Activated CD8-positive, alpha-beta memory T cell treated with anti-CD3 and anti-CD28 coated beads for 36 hours (primary cell): ENCODE measurements around the gene SPECC1L. TPM values are rescaled to one million over a fixed set of nuclear protein-coding genes. Genes with fewer than 3 reads are reported as not detected.

Experiments used
- CTCF ChIA-PET: fragments of 350-600 bp; sonication (Branson Sonifier 250); formaldehyde crosslinking; loops from one replicate; lab custom pipeline; 2021; ENCODE audit warnings: antibody characterized with exemption; lab: Charles Lee
- POLR2A ChIA-PET: fragments of 350-600 bp; sonication (Branson Sonifier 250); formaldehyde crosslinking; loops from one replicate; lab custom pipeline; 2021; ENCODE audit warnings: antibody characterized with exemption; lab: Charles Lee
- total RNA-seq, 2 experiments: library from RNA; stranded (reverse); gene quantifications; one replicate each; pipeline ENCODE4 v1.2.3, GENCODE V29; 2021

Gene SPECC1L
- total RNA-seq, 2 experiments from 2014 or later, result 53.8 to 55.5 TPM

DNA sequence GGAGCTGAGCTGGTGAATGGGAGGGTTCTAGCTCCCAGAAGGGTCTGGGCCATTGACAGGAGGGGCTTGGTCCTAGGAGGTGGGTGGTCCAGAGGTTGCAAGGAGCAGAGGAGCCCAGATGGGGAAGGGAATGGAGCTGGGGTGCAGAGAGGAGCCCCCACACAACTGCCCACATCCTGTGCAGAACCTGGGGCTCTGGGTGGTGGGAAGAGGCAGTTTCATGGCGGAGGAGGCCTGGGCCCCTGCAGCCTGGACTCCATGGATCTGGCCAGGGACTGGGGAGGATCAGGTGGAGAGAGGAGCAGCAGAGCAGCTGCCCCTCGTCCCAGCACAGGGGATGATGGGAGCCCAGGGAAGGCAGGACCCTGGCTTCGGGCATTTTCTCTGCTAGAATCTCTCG is 155.8 kb downstream of the SPECC1L start:
- CTCF ChIA-PET, result interaction anchor here (1.0 to 5.9 kb wide), 3 partner anchors 9 to 99 kb away, joined by 4 to 36 read pairs (median 7); no protein-coding TSS in a partner anchor
- POLR2A ChIA-PET, result interaction anchor here (1.3 to 1.7 kb wide), 2 partner anchors 9 to 129 kb away, joined by 3 to 13 read pairs; partner anchors contain the start of gene GUCD1

DNA sequence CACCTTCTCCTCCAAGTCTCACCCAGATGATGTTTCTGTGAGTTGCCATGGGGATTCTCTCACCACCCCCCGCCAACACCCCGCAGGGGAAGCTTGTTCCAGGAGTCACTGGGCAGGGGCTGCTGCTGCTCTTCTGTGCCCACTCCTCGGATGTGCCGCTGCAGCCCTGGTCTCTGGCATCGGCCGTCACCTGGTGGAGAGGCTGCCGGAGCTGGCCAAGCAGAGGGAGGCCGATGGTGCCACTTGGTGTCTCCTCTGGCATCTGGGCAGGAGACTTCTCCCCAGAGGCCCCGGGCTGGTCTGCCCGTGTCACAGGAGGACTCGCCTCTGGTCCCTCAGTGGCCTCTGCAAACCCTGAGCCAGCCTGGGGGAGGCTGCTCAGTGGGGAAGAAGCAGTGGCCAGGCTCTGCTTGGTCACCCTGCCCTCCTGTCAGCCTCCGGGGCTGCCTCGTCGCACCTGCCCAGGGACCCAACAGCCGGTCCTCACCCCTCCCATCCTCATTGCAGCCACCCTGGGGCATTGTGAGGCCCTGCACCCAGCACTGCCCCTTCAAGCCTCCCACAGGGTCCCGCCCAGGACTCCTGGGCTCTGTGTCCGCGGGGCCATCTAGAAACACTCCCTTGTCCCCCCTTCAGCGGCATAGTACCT is 156.3 kb downstream of the SPECC1L start:
- ChIA-PET POLR2A (interaction anchor here (0.6 to 1.8 kb wide), 6 partner anchors 8 to 128 kb away, joined by 3 to 13 read pairs (median 5); partner anchors contain the start of gene GUCD1), CTCF (interaction anchor here (0.9 to 5.9 kb wide), 4 partner anchors 8 to 99 kb away, joined by 3 to 36 read pairs (median 6); no protein-coding TSS in a partner anchor)

DNA sequence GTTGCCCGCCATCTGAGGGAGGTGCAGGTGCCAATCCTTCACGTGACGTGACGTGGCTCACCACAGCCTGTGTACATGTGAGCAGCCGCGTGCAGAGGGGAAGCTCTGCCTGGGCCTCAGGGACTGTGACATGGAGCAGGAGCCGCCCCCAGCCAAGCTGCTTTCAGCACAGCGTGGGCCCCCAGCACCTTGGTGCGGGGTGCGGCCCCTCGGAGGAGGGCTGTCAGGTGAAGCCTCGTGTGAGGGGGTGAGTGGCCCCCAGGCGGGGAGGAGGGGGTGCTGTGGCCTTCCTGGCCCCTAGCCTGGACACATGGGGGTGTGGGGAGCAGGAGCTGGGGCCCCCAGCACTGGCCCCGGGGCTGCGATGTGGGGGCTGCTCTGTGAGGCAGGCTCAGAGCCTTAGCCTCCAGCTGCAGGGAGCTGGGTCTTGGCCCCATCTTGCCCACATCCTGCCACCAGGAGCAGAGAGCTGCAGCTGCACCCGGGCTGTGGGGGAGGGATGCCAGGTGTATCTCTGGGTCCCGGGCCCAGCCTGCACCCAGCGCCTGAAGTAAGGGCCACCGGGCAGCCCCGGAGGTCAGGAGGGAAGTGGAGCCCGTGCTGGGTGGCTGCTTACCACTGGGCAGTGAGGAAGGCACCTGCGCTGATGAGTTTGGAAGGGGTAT is 157.0 kb downstream of the SPECC1L start, which contains the start of gene ADORA2A:
TSS of gene ADORA2A (plus strand) at position 100 of the 665 bp plus-strand sequence. CDS start 5,806 bp downstream, outside the sequence.
- POLR2A ChIA-PET, result interaction anchor here (0.6 to 1.8 kb wide), 7 partner anchors 8 to 127 kb away, joined by 4 to 13 read pairs (median 5); partner anchors contain the start of gene GUCD1
- CTCF ChIA-PET, result interaction anchor here (0.9 to 2.0 kb wide), 3 partner anchors 18 to 98 kb away, joined by 3 to 7 read pairs (median 4); no protein-coding TSS in a partner anchor

DNA sequence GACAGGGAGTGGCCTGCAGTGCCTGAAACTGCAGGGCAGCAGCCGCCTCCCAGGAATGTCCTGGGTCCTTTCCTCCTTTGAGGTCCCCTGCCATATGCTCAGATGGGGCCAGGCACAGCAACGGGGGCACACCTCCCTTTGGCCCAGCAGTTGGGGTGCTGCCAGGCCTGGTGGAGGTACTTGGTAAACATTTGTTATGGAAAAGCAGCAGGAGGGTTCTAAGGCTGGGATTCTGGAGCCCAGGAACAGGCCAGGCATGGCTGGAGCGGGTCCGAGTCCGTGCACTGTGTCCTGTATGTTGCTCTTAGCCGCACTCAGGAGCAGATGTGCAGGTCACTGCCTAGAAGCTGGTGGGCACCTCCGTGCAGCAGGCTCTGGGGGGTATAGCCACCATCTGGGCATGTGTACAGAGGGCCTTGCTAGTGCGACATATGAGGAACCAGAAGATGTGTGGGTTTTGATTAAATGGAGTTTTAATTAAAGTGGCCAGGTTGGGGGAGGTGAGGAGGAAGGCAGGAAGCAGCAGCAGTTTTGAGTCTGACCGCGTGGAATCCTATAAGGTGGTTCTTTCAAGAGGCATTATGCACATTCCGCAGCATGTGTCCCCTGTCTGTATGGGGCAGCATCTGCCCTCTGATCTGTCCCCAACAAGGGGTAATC is 158.2 kb downstream of the SPECC1L start:
- ChIA-PET POLR2A (interaction anchor here (1.1 to 1.8 kb wide), 4 partner anchors 8 to 74 kb away, joined by 3 to 8 read pairs (median 4); no protein-coding TSS in a partner anchor), CTCF (interaction anchor here (1.3 to 1.5 kb wide), 3 partner anchors 16 to 78 kb away, joined by 3 to 5 read pairs (median 4); no protein-coding TSS in a partner anchor)

DNA sequence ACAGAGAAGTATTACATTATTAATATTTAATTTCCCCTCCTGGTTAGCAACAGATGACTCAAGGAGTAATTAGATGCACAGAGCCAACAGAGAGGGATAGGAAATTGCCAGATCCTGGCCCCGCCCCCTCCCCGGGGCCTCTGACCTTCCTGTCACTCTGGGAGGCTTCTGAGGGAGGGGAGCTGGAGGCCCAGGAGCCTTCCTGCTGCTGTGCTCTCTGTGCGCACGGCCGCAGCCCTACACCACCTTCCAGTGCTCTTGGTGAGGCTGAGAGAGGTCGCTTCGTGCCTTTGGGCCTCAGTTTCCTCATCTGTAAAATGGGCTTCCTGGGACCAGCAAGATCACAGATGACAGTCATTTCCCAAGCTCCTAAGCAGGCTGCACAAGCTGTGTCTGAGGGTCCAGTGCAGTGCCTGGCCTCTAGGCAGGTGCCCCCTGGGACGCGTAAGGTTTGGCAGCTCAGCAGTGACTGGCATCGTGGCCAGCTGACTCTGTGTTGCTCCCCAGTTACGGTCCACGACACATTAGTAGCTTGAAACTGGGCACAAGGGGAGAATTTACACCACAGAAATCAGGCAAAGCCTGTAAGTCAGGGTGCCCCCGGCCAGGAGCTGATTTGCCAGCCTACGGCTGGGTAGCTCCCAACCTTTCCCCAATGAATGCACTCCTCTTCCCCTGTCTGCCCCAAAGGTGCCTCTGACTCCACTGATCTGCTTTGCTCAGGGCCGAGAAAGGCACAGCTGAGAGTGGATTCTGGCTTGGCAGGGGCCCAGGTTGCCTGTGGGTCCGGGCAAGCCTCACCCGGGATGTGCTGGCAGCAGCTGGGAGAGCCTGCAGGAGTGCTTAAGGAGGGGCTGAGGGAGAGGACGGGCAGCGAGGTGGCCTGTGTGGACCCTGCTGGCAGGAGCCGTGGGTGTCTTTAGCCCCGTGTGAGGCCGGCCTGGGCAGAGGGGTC is 159.1 kb downstream of the SPECC1L start:
- POLR2A ChIA-PET, result interaction anchor here (1.1 kb wide), 1 partner anchor 56 kb away, joined by 3 read pairs; no protein-coding TSS in a partner anchor
- CTCF ChIA-PET, result interaction anchor here (1.3 to 1.4 kb wide), 2 partner anchors 57 to 79 kb away, joined by 3 to 5 read pairs; no protein-coding TSS in a partner anchor

DNA sequence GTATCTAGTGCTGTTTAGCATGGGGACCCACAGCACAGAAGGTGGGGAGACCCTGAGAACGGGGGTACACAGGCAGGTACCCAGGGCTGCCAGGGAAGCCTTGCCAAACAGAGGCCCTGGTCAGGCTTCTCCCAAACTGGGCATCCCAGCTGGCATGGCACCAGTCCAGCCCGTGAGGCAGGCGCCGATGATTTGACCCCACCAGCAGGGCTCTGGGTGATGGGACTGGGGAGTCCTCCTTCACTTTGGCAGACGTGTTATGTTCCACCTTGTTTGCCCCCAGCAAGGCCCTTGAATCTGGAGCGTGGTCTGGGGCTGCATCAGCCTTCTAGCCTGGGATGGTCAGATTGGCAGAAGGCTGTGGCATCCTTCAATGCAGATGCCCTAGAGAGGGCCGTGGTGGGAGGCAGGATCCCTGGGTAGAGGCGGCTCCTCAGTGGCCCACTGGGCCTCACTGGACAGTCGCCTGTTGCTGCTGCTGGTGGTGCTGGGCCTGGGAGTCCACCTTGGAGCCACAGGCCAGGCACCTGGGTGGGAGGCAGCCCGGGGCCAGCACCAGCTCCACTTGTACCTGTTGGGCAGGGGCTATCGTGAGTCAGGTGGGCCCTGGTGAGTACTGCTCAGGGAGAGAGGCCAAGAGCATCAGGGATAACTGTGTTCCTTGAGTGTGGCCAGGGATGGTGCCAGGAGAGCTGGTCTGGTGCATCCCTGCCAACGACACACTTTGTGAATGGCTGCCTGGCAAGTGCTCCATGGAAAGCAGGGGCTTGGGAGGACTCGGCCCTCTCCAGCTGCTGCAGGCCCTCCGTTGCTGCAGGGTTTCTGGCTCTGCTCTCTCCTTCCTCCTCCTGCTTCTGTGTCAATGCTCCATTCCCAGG is 160.0 kb downstream of the SPECC1L start:
- CTCF ChIA-PET, result interaction anchor here (1.1 to 1.3 kb wide), 2 partner anchors 8 to 56 kb away, joined by 3 to 5 read pairs; no protein-coding TSS in a partner anchor
- POLR2A ChIA-PET, result no interaction called here

DNA sequence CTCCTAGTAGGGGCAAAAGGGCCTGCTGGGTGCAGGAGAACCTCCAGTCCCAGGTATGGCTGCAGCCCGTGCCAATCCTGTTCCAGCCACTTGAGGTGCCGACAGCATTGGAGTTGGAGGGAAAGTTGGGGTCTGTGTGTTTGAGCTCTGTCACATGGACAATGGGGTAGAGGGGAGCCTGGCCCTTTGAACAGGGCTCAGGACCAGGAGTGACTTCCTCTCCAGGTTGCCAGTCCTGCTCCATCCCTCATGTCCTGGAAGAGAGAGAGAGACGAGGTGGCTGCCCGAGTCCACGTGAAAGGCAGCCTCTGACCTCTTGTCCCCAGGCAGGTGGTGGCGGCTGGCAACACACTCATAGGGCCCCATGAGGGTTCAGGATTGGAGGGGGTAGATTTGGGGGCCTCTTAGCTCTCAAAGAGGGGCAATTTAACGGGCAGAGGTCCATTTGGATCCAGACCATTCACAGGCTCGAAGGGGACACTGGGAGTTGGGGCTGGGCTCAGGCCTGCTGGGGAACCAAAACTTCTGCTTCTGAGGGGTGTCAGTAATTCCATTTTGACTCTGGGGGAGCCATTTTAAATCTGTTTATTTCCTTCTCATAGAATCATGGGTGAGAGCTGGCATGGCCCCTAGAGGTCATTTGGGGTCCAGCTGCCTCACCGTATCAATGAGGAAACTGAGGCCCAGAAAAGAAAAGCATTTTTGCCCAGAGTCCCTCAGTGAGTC is 160.8 kb downstream of the SPECC1L start:
- ChIA-PET CTCF (interaction anchor here (1.1 kb wide), 1 partner anchor 8 kb away, joined by 3 read pairs; no protein-coding TSS in a partner anchor), POLR2A (no interaction called here)

DNA sequence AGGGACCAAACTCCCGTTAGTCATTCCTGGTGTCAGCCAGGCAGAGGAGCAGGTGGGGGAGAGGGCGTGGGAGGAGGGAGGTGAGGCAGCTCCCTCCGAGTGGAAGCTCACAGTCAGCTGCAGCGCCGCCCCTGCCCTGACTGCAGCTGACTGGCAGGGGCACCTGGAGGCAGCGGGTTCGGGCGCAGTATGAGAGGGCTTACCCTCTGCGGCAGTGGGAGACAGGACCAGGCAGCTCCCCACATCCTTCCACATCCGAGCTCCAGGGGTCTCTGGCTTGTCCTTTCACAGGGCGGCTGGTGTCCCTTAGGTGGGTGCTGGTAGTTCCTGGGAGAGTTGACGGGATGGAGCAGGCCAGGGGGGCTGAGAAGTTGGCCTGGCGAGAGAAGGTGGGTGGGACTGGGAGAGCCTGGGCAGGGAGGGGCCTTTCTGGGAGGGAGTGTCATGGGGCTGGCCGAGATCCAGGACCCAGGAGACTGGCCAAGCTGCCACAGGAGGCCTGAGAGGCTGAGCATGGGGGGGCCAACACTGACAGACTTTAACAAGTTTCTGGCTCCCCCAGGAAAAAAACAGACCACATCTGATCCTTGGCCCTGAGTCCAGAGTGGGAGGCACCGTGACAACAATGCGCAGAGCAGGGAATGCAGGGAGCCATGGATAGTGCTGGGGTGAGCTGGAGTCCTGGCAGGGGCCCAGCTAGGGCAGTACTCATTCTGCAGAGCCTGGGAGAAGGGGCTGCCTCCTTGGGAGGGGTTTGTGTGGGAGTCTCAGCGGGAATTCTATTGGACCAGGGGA is 161.6 kb downstream of the SPECC1L start:
- POLR2A ChIA-PET, result no interaction called here
- CTCF ChIA-PET, result no interaction called here

DNA sequence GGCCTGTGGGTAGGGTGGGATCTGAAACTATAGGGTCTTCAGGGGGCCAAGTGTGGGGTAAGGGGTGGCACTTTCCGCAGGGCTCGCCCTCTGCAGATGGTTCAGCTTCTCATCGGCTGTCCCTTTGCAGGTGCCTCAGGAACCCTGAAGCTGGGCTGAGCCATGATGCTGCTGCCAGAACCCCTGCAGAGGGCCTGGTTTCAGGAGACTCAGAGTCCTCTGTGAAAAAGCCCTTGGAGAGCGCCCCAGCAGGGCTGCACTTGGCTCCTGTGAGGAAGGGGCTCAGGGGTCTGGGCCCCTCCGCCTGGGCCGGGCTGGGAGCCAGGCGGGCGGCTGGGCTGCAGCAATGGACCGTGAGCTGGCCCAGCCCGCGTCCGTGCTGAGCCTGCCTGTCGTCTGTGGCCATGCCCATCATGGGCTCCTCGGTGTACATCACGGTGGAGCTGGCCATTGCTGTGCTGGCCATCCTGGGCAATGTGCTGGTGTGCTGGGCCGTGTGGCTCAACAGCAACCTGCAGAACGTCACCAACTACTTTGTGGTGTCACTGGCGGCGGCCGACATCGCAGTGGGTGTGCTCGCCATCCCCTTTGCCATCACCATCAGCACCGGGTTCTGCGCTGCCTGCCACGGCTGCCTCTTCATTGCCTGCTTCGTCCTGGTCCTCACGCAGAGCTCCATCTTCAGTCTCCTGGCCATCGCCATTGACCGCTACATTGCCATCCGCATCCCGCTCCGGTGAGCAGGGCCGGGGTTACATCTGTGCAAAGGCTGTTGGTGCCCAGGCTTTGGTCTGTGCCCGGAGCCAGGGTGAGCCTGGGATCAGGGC is 162.6 kb downstream of the SPECC1L start:
- POLR2A ChIA-PET, result no interaction called here

DNA sequence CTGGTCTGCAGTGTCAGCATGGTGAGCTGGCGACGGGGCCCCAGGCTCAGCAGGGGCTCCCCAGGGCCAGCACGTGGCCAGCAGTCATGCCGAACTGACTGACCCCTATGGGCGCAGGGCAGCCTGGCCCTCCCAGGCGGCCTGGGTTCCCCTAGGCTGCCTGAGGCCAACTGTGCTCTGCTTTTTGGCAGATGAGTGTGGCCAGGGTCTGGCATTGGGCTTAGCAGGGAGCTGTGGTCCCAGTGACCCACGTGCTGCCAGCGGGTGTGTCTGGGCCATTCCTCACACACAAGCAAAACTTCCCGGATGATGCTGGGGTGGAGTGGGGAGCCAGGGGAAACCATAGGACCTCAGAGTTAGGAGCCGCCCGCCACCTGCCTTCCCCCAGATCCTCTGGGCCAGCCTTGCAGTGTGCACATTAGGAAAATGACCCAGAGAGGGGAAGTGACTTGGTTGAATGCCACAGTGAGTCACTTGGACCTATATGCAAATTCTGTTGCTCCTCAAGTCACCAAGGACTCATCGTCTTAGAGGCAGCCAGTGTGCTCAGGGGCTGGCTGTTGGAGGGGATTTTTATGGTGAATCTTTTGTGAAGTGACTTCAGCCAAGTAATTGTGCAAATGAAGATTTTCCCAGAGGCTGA is 163.3 kb downstream of the SPECC1L start:
- ChIA-PET CTCF (interaction anchor here (0.6 to 4.3 kb wide), 8 partner anchors 10 to 121 kb away, joined by 3 to 36 read pairs (median 4); no protein-coding TSS in a partner anchor), POLR2A (interaction anchor here (1.4 to 2.6 kb wide), 3 partner anchors 7 to 53 kb away, joined by 4 to 13 read pairs (median 11); partner anchors contain the start of gene ADORA2A)

More for the DNA sequence above, 162.6 kb downstream of the SPECC1L start:
- CTCF ChIA-PET, result interaction anchor here (0.6 to 4.3 kb wide), 3 partner anchors 9 to 93 kb away, joined by 3 to 36 read pairs (median 3); no protein-coding TSS in a partner anchor

DNA sequence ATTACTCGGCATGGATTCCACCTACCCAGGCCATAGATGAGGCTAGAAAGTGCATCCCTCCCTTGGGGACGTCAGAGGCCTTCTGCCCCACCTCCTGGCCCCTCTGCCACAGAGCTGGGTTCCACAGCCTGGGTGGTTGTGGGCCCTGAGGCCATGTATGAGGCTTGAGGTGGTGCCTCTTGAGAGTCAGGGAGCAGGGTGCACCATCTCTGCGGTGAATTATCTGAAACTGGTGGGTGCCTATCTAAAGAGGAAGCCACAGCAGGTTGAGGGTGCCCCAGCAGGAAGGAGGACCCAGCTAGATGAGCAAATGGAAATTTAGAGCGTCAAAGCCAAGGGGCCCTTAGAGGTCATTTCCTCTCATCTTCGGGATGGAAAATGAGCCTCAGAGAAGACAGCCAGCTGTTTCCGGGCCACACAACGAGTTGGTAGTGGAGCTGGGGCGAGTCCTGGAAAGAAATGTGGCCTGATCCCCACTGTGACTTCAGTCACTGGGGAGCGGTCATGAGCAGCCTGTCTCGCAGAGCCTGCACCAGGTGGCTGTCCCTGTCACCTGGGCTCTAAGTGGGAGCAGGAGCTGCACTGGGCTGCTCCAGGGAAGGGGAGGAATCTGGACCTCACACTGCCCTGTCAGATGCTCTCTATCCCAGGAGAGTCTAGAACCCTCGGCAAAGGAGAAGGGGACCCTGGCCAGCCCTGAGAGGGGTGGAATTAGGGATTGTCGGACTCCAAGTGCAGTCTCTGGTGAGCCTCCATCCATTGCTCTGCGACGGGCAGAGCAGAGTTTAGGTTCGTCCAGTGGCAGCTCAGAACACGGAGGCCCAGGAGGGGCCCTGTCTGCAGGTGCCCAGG is 164.1 kb downstream of the SPECC1L start:
- ChIA-PET CTCF (interaction anchor here (1.0 to 4.3 kb wide), 7 partner anchors 10 to 121 kb away, joined by 3 to 36 read pairs (median 4); no protein-coding TSS in a partner anchor), POLR2A (interaction anchor here (0.8 to 2.6 kb wide), 6 partner anchors 8 to 52 kb away, joined by 3 to 13 read pairs (median 4); partner anchors contain the start of gene ADORA2A)

DNA sequence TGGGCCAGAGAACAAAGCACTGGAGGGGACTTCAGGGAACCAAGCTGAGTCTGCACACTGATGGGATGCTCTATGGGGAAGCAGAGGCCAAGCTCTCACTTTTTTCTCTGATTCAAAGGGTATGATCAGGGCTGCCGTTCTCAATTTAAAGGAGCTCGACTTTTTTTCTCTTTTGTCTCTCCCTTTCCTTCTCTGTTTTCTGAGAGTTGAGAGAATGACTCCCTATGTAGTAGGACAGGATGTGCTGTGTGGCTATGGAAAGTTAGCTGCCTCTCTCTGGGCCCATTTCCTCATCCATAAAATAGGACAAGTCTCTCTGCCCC is 164.7 kb downstream of the SPECC1L start:
- ChIA-PET POLR2A (interaction anchor here (0.8 to 2.6 kb wide), 6 partner anchors 9 to 51 kb away, joined by 3 to 13 read pairs (median 4); partner anchors contain the start of gene ADORA2A), CTCF (interaction anchor here (1.0 to 4.3 kb wide), 7 partner anchors 10 to 68 kb away, joined by 4 to 36 read pairs (median 4); no protein-coding TSS in a partner anchor)
